K562 (cell line): ENCODE results near the gene MINK1.

Experiments used
- ZHX1 ChIP-seq: fragments of 150-350 bp; conservative IDR thresholded peaks from 2 replicates; pipeline ENCODE4 v1.6.1; 2014; ENCODE audit warnings: low read length
- ZNF217 ChIP-seq: sonication (generic); formaldehyde crosslinking; IDR thresholded peaks from 2 replicates; pipeline ENCODE4 v1.8.0; 2022; ENCODE audit warnings: mild to moderate bottlenecking, missing genetic modification reagents

- TF ChIP-seq ZNF217 (CRISPR knock-in tag) (no peak), ZHX1 (no peak)
These were observed 12.0 kb downstream of the MINK1 start for GRCh38 chr17:4845118-4845517.
